HepG2 (cell line): ENCODE measurements around the gene MMP24OS. TPM values are rescaled to one million over a fixed set of nuclear protein-coding genes. Genes with fewer than 3 reads are reported as not detected.

ENCODE experiments used
- ATF7-NPFF ChIP-seq: sonication (generic); formaldehyde crosslinking; IDR thresholded peaks from 2 replicates; pipeline ENCODE4 v1.8.1; 2023; ENCODE audit warnings: mild to moderate bottlenecking, low read depth, missing genetic modification reagents, moderate library complexity
- BHLHE40 ChIP-seq: IDR thresholded peaks from 2 replicates; pipeline ENCODE4 v1.6.1; 2011; ENCODE audit warnings: low read length, improper control_type of control experiment
- FOXK2 ChIP-seq: fragments of 450-650 bp; IDR thresholded peaks from 2 replicates; pipeline ENCODE4 v1.6.1; 2016
- IKZF5 ChIP-seq: IDR thresholded peaks from 2 replicates; pipeline ENCODE4 v1.6.1; 2018; ENCODE audit warnings: missing genetic modification reagents, mild to moderate bottlenecking, missing compliant biosample characterization
- IRX3 ChIP-seq: sonication (generic); formaldehyde crosslinking; IDR thresholded peaks from 2 replicates; pipeline ENCODE4 v1.8.1; 2023; ENCODE audit warnings: mild to moderate bottlenecking, low read depth, missing genetic modification reagents, borderline replicate concordance
- MAX ChIP-seq: IDR thresholded peaks from 2 replicates; pipeline ENCODE4 v1.6.1; 2012; ENCODE audit warnings: inconsistent platforms
- MEF2D ChIP-seq: sonication (generic); formaldehyde crosslinking; IDR thresholded peaks from 2 replicates; pipeline ENCODE4 v1.5.1; 2020; ENCODE audit warnings: mild to moderate bottlenecking, missing genetic modification reagents
- NFKB2 ChIP-seq: sonication (generic); formaldehyde crosslinking; IDR thresholded peaks from 2 replicates; pipeline ENCODE4 v1.4.0; 2020; ENCODE audit warnings: missing genetic modification reagents, borderline replicate concordance
- NPAS2 ChIP-seq: sonication (generic); formaldehyde crosslinking; IDR thresholded peaks from 2 replicates; pipeline ENCODE4 v1.8.0; 2022; ENCODE audit warnings: mild to moderate bottlenecking, missing genetic modification reagents, borderline replicate concordance
- NR3C1 ChIP-seq: sonication (generic); formaldehyde crosslinking; IDR thresholded peaks from 2 replicates; pipeline ENCODE4 v1.4.0; 2020; ENCODE audit warnings: missing genetic modification reagents
- SIX4 ChIP-seq: sonication (generic); formaldehyde crosslinking; IDR thresholded peaks from 2 replicates; pipeline ENCODE4 v1.4.0; 2020; ENCODE audit warnings: missing genetic modification reagents
- TOPORS ChIP-seq: sonication (generic); formaldehyde crosslinking; IDR thresholded peaks from 2 replicates; pipeline ENCODE4 v1.8.0; 2023; ENCODE audit warnings: mild to moderate bottlenecking, missing genetic modification reagents
- ZBTB2 ChIP-seq: sonication (generic); formaldehyde crosslinking; IDR thresholded peaks from 2 replicates; pipeline ENCODE4 v1.8.0; 2022; ENCODE audit warnings: low read depth, missing genetic modification reagents
- ZMYM4 ChIP-seq: sonication (generic); formaldehyde crosslinking; IDR thresholded peaks from 2 replicates; pipeline ENCODE4 v1.8.1; 2023; ENCODE audit warnings: mild to moderate bottlenecking, missing genetic modification reagents
- ZNF124 ChIP-seq: sonication (generic); formaldehyde crosslinking; IDR thresholded peaks from 2 replicates; pipeline ENCODE4 v1.4.0; 2020; ENCODE audit warnings: missing genetic modification reagents
- ZNF350 ChIP-seq: sonication (generic); formaldehyde crosslinking; IDR thresholded peaks from 2 replicates; pipeline ENCODE4 v1.4.0; 2020; ENCODE audit warnings: mild to moderate bottlenecking, low read depth, missing genetic modification reagents, borderline replicate concordance
- ZNF513 ChIP-seq: sonication (generic); formaldehyde crosslinking; conservative IDR thresholded peaks from 2 replicates; pipeline ENCODE4 v1.5.0; 2020; ENCODE audit warnings: missing genetic modification reagents
- ZNF629 ChIP-seq: sonication (generic); formaldehyde crosslinking; conservative IDR thresholded peaks from 2 replicates; pipeline ENCODE4 v1.5.0; 2020; ENCODE audit warnings: missing genetic modification reagents
- ZNF687 ChIP-seq: sonication (generic); formaldehyde crosslinking; IDR thresholded peaks from 2 replicates; pipeline ENCODE4 v1.5.1; 2020; ENCODE audit warnings: mild to moderate bottlenecking, missing genetic modification reagents, moderate library complexity
- ZNF766 ChIP-seq: sonication (generic); formaldehyde crosslinking; IDR thresholded peaks from 2 replicates; pipeline ENCODE4 v1.5.0; 2020; ENCODE audit warnings: missing genetic modification reagents, borderline replicate concordance
- ZNF772 ChIP-seq: sonication (generic); formaldehyde crosslinking; IDR thresholded peaks from 2 replicates; pipeline ENCODE4 v1.5.0; 2020; ENCODE audit warnings: mild to moderate bottlenecking, missing genetic modification reagents
- ZNF839 ChIP-seq: sonication (generic); formaldehyde crosslinking; IDR thresholded peaks from 2 replicates; pipeline ENCODE4 v1.4.0; 2020; ENCODE audit warnings: missing genetic modification reagents, mild to moderate bottlenecking, borderline replicate concordance
- polyA plus RNA-seq, 8 experiments: library from polyadenylated mRNA; depleted of rRNA in 3 of 8; stranded (reverse) in 7 of 8; unstranded in 1 of 8; fragments of >200 nt; fragmentation: Illumina TruSeq in 4 of 8; extraction: Trizol in 4 of 8; gene quantifications; 2 replicates each; pipeline versions ENCODE4 v1.2.1 to v1.2.3, GENCODE V29; 2011 to 2016; ENCODE audit warnings: low read depth in 4 of 8, missing spikeins in 1 of 8, mixed read lengths in 1 of 8; ENCODE audit not compliant: insufficient read depth in 1 of 8
- total RNA-seq, 5 experiments: library from RNA; depleted of rRNA; stranded (reverse); fragments of >200 nt; fragmentation: Illumina TruSeq; extraction: Trizol; gene quantifications; 2 replicates each; pipeline ENCODE4 v1.2.3, GENCODE V29; 2016; ENCODE audit warnings: low read depth in 1 of 5

Gene MMP24OS
- total and polyA plus RNA-seq, 2 of the 13 experiments (the other 11 are each of a cell fraction or from before 2014, with no cell fraction given), result 6.0 to 8.5 TPM

GRCh38 chr20:35292504-35293285, 14.8 kb upstream of the MMP24OS start (continued):
- TF ChIP-seq ZNF687 (CRISPR knock-in tag), result peak; percentile 5; the same call in 1 of the 2 replicates
- TF ChIP-seq BHLHE40, result peak; percentile 64; the same call in 1 of the 2 replicates
- TF ChIP-seq IRX3 (CRISPR knock-in tag), result no peak
- 0 out of 2 replicates have a peak, but pooled peaks have one; percentile 60 for TF ChIP-seq ZNF839 (CRISPR knock-in tag)
- no peak for TF ChIP-seq ZNF766
- no peak for TF ChIP-seq NFKB2 (CRISPR knock-in tag)
- TF ChIP-seq SIX4 (CRISPR knock-in tag), result no peak
- no peak for TF ChIP-seq ZMYM4
- 0 out of 2 replicates have a peak, but pooled peaks have one; percentile 46 for TF ChIP-seq MAX
- no peak for TF ChIP-seq MEF2D (CRISPR knock-in tag)
- TF ChIP-seq ZNF629 (CRISPR knock-in tag), result no peak
- TF ChIP-seq ZNF513, result no peak
- TF ChIP-seq TOPORS (CRISPR knock-in tag), result no peak
- TF ChIP-seq ZNF124 (CRISPR knock-in tag), result no peak
- 0 out of 2 replicates have a peak, but pooled peaks have one; percentile 12 for TF ChIP-seq IKZF5 (CRISPR knock-in tag)
- TF ChIP-seq ZNF772, result no peak
- TF ChIP-seq ZNF350 (CRISPR knock-in tag), result no peak
- no peak for TF ChIP-seq FOXK2
- TF ChIP-seq NPAS2 (CRISPR knock-in tag), result peak; percentile 50; the same call in 1 of the 2 replicates
- no peak for TF ChIP-seq NR3C1
- no peak for TF ChIP-seq ATF7-NPFF (CRISPR knock-in tag)
- TF ChIP-seq ZBTB2 (CRISPR knock-in tag), result no peak
